NCI-H2029 treated with DMSO at 0.1 percent for 48 hours (cell line): ENCODE data around the gene FAM168A.

Experiments used
- DNase-seq: peaks from one replicate; lab custom pipeline; 2025; lab: John Stamatoyannopoulos, UW

FAM168A gene, protein sequence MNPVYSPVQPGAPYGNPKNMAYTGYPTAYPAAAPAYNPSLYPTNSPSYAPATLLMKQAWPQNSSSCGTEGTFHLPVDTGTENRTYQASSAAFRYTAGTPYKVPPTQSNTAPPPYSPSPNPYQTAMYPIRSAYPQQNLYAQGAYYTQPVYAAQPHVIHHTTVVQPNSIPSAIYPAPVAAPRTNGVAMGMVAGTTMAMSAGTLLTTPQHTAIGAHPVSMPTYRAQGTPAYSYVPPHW

DNA sequence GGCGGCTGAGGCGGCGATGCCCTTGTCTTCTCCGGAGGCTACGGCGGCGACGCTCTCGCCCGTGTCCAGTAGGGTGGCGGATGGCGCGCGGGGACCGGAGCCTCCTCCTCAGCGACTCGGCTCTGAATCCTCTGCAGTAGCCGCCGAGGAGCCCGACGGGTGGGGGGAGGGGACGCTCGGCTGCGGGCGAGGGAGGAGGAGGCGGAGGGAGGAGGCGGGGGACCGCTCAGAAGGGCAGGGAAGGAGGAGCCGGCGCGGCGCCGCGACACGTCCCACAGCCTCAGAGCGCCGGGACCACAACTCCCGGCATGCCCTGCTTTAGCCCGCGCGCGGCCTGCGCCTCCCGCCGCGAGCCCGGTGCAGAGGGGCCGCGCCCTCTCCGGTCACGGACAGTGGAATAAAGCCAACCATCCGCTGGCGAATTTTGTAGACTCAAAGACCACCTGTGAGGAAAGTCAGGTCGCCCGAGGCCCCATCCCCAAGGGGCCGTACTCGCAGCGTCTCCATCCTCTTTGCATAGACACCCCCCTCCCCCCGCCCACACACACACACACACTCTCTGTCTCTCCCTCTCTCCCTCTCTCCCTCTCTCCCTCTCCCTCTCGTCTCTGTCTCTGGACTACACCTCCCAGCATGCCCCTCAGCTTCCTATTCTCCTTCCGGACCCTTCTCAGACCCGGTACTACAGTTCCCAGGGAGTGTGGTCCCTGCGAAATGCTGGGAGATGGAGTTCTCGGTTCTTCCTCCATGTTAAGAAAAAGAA is at the start of gene FAM168A:
Gene FAM168A, minus strand, starts transcription at position 157 of the 763 bp plus-strand sequence. CDS start 129,638 bp downstream, outside the sequence.
- DNase-seq = peak; percentile 96

DNA sequence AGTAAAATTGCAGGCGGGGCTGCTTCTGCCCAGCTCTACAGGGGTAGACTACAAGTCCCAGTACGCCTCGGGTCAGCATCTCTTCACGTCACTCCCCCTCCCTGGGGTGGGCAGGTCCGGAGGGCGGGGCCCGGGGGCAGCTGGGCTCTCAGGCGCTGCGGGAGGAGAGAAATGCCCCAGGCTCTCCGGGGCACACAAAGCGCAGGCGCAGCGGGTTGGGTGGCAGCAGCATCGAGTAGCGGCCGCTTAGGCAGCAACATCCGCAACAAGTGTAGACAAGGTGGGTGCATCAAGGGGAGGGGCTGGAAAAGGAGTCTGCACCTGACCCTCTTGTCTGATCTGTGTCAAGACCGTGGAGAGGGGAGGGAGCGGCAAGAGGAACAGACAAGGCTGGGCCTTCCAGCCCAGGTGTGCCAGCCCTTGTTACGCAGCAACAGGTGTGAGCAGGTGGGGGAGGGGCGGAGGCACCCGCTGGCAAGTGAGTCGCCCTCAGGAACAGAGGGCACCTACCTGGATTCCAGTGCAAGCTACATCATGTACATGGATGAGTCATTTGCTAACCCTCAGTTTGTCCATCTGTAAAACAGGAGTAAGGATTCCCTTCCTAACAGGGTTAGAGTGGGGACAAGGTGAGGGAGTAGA is 49.7 kb upstream of the FAM168A start:
- DNase-seq = peak; percentile 91

DNA sequence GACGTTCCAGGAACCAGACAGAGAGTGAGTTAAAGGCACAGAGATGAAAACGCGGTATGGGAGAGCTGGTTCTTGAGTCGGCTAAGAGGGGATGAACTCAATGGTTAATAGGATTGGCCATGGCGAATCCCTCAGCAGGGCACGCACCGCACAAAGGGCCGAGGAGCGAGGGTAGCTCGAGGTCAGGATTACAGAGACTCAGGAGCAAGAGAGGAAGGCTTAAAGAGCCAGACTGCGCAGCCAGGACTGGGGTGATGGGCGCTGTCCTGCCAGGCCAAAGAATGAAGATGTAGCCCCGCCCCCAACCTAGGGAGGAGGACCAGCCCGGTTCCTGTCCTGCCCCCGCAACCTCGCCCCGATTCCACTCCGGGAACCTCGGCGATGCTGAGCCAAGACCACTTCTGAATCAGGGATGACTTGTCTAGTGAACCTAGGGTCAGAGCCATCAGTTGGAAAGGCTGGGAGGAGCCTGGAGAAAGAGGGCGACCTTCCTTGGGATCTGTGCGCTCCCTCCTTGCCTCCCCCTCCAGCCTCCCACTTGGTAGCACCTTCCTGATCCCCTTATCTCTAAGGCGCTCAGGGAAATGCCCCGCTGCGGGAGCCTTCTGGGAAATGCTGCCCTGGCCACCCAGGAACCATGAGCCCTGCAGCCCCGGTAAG is 48.2 kb upstream of the FAM168A start, which contains the start of gene PLEKHB1:
Gene PLEKHB1, plus strand, starts transcription at position 610 of the 660 bp plus-strand sequence. Its CDS starts 28 bp downstream, at position 638.
- DNase-seq = no peak

DNA sequence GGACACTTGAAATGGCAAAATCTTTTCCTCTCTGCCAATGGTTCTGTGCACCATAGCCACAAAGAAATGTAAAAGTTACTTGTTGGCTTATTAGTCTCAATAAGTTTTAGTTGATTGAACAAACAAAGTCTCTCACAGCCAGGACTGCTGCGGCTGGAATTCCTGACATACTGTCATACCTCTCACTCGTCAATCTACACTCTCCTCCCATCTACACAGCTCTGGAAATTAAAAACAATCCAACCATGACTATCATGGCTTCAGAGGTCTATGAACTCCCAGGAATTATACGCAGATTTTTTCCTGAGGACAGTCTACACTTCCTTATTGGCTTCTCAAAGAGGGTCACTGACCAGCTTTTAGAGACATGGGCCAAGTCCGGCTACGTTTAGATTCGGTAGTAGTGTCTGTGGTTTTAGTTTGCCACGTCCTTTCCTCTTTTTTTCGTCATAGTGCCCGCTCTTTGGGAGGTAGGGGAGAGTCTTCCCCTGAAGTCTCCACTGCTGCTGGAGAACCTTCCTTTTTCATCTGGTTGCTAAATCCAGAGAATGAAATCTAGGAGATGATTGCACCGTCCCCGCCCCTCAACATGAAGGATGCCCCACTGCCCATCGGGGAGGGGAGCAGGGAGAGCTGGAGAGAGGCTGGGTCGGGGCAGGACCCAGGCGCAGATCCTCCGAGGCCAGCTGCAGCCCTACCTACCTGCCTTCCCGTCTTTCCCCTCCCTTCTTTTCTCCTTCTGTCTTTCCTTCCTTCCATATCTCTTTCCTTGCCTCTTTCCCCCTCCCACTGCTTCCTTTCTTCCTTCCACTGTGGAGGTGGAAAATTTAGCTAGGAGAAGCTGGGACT is 47.4 kb upstream of the FAM168A start:
- DNase-seq = no peak

DNA sequence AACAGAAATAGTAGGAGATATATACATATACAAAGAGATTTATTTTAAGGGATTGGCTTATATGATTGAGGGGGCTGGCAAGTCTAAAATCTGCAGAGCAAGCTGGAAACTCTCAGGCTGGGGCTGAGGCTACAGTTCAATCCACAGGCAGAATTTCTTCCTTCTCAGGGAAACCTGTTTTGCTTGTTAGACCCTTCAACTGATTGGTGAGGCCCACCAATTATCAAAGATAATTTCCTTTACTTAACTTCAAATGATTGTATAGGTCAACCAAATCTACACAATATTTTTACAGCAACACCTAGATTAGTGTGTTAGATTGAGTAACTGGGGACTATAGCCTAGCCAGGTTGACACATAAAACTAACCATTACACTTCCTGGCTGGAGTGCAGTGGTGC is 43.8 kb upstream of the FAM168A start:
- no peak for DNase-seq

DNA sequence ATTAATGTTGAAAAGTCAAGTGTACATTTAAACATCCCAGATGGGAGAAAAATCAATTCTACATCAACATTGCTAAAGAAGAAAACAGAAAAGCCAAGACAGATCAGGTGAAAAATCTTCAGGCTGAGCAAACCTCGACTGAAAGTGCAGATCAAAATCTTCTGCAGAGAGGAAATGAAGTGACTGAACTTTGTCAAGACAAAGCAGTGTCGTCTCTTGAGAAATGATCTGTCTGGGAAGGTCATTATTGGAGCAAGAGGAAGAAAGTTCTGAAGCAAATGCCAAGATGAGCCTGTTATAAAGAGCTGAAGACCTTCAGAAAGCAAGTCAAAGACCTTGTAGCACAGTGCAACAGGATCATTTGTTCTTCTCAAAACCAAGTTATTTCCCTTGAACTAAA is 42.7 kb upstream of the FAM168A start:
- no peak for DNase-seq

DNA sequence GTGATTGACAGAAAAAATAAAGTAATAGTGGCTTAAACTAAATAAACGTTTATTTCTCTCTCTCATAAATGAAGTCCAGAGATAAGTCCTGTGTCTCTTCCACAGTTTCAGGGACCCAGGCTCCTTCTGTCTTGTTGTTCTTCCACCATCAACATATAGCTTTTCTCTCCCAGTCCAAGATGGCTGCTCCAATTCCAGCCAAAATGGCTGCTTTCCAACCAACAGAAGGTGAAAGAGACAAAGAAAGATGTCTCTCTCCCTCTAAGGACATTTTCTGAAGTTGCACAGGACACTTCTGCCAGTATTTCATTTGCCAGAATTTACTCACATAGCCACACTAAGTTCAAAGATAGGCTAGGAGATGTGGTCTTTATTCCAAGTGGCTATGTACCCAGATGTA is 39.1 kb upstream of the FAM168A start:
- no peak for DNase-seq

DNA sequence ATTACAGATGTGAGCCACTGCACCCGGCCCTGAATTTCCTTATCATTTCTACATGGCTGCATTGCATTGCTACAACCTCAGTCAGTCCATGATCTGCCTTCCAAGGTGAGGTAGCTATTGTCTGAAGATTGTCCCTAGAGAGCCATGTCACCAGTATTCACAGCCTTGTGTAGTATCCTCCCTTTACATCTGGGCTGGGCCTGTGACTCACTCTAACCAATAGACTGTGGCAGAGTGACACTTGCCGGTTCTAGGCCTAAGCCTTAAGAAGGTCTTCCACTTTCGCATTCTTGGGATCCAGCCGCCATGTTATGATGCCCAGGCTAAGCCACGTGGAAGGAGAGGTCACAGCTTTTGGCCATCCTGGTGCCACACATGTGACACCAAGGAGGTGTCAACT is 38.3 kb upstream of the FAM168A start:
- DNase-seq = no peak

DNA sequence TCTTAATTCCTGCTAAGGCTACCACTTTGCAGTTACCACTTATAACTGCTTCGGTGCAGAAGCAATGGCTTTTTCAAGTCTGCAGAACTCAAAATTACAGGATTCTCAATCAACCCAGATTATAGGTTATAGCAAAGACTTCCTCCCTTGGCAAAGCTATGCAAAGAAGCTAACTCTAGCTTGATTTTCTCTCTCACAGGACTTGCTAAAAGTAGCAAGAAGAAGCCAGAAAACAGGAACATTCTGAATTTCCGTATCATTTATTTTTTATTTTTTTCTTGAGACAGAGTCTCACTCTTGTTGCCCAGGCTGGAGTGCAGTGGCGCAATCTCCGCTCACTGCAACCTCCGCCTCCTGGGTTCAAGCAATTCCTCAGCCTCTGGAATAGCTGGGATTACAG is 37.8 kb upstream of the FAM168A start:
- no peak for DNase-seq

DNA sequence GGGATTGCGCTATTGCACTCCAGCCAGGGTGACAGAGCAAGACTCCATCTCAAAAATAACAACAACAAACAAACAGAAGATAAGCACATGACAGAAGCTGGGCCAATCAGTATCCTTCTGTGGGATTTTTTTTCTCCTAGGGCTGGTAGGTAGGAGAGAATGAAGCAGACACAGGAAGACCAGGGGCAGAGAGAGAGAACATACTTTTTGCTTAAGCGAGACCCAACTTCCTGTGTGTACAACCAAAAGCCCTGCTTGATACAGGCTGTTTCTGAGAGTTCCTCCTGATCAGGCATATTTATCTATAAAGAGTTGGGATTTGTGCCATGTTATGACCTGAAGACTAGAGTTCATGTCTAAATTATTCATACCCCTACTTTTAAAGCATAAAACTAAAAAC is 36.1 kb upstream of the FAM168A start:
- DNase-seq = no peak

DNA sequence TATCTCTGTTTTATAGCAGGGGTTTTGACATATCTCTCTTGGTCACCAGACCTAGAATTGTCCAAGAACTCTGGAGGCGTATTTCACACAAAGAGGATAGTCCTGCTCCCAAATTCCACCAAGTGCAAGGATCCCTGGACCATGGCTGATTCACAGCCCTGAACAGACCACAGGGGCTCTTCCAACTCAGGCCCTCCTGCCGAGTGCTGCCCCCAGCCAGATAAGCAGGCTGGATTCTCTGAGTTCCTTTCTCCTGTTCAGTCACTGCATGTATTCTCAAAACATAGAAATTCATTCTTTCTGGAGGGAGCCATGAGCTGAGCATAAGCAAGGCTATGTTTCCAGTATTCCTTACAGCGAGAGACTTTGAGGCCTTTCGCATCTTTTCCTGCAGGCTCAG is 35.1 kb upstream of the FAM168A start:
- no peak for DNase-seq

DNA sequence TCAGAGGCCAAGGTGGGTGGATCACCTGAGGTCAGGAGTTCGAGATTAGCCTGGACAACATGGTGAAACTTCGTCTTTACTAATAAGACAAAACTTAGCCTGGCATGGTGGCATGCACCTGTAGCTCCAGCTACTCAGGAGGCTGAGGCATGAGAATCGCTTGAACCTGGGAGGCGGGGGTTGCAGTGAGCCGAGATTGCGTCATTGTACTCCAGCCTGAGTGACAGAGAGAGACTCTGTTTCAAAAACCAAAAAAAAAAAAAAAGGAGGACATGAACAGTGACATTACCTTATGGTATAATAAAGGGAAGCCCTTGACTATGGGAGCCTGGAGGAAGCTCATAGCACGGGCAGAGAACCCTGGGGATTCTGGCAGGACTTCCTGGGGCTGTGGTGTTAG is 32.0 kb upstream of the FAM168A start:
- DNase-seq = no peak

DNA sequence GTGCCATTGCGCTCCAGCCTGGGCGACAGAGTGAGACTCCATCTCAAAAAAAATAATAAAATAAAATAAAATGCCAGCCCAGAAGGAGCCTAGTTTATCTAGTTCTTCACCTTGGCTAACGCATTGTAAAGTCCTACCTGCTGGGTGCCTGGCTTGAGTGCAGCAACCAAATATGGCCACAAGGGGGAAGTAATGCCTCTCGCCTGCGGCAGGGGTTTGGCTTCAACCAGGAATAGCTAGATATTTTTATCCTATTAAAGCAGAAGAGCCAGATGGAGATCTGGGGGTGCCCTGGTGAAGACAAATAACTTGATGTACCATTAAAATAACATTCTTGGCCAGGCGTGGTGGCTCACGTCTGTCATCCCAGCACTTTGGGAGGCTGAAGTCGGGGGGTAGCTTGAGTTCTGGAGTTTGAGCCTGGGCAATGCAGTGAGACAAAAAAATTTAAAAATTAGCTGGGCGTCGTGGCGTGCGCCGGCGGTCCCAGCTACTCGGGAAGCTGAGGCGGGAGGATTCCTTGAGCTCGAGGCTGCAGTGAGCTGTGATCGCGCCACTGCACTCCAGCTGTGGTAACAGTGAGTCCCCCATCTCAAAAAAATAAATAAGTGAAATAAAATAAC is 27.9 kb upstream of the FAM168A start:
- DNase-seq = peak; percentile 56

DNA sequence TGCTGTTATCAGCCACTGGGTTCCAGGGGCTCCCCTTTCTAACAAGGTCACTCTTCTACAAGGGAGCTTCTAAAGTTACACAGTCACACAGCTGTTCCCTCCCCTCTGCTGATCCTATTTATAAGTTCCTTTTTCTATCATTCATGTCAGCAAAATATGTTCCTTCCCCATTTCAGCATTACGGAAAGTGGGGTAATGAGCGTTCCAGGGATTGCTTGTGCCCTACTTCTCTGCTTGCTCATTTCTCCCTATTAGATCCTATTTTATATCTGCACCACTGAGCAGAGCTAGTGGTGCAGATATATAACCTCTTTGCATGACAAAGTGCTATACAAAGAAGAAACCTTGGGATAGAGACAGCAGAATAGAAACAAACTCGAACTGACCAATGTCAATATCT is 25.8 kb upstream of the FAM168A start:
- no peak for DNase-seq

DNA sequence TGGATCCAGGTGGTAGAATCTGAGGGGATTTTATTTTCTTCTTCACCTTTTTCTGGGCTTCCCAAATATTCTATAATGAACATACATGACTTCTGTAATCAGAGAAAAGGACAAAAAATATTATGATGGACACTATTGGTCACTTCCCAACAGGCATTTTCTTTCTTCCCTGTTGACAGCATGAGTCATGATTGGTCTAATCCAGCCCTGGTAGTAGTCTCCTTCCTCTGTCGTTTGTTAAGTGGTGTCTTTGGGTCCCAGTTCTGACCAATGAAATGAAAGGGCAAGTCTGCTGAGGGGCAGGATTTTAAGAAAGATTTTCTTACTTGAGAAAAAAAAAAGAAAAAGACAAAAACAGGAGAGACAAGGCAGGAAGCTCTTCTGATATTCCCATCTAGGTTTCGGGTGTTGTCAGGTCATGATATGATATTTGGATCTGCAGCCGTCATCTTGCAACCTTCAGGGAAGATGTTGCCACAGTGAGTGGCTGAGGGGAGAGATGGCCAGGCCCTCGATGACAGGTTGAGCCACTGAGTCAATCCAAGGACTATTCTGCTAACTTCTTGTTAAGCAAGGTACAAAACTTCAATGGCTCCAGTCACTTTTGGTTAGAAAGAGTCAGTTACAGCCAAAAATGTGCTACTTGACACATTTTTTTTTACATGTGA is 25.1 kb upstream of the FAM168A start:
- DNase-seq = no peak

DNA sequence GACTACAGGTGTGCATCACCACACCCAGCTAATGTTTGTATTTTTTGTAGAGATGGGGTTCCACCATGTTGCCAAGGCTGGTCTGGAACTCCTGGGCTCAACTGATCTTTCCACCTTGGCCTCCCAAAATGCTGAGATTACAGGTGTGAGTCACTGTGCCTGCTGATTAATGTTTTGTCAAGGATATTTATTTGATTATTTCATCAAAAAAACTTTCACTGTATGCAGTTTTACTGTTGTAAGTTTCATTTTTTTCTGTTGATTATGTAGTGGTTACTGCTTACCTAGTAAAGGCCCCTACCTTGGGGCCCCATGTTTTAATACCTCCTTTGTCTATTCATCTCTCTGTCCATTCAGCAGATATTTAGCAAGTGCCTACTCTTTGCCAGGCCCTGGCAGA is 16.7 kb upstream of the FAM168A start:
- DNase-seq = no peak

DNA sequence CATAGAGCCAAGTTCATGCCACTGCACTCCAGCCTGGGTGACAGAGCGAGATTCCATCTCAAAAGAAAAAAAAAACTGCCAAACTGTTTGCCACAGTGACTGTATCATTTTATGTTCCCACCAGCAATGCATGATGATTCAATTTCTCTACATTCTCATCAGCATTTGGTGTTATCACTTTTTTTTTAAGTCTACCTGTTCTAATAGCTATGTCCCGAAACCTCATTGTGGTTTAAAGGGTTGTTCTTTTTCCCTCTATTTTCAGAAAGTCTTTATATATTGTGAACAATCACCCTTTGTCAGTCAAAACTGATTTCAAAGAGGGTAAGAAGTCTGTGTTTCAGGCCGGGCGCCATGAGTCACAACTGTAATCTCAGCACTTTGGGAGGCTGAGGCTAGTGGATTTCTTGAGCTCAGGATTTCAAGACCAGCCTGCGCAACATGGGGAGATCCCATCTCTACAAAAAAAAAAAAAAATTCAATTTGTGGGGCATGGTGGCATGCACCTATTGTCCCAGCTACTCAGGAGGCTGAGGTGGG is 14.8 kb upstream of the FAM168A start:
- DNase-seq = no peak

DNA sequence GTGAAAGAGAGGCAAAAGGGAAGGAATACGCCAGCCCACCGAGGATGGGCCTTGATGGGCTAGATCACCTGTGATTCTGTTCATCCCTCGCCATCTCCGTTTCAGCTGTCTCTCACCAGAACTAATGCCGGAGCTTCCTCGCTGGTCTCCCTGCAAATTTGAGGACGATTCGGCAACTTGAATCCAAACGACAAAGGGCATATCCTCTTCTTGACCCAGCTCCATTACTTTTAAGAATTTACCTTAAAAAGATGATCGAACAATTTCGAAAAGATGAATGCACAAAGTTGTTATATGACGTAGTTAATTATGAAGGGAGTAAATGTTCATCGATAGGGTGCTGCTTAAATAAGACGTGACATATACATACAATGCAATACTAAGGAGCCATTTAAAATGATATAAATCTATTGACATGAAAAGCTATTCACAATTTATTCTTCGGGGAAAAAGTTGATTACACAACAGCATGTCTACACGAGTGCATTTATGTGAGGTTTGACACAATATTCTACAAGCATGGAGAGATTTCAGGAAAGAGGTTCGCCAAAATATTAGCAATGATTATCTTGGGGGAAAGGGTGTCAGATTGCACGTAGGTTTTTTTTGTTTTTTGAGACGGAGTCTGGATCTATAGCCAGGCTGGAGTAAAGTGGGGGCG is 937 bp upstream of the FAM168A start:
- DNase-seq = no peak

DNA sequence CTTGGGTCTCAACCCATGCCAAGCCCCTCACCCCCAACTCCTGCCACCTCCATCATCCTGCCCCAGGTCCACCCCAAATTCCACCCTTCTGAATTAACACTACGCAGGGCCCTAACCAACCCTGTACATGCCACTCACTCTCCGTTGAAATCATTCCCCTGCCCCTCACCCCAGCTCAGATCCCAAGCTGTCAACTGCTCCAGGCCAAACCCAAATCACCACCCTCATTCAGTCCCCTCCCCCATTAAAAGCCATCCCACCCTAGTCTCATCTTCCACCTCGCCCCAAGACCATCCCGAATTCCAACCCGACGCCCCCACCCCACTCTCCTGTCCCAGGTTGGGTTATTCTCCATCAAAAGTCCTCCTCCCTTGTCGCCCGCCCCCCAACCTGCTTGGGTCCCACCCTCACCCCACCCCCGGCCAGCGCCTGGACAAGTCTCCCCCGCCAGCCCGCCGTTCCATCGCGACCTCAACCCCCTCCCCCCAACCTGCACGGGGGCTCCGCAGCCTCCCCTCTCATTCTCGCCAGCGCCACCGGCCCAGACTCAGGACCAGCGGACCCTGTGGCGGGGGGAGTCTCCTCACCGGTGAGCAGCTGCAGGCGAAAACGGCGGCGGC is 466 bp downstream of the FAM168A start:
- DNase-seq = no peak
